Fibroblast of lung (primary cell): ENCODE measurements around the gene DNAH8. TPM values are rescaled to one million over a fixed set of nuclear protein-coding genes. Genes with fewer than 3 reads are reported as not detected.

Experiments
- DNase-seq, 2 donors: peaks; one replicate each; pipeline versions ENCODE4 v3.0.0 to v3.0.0-alpha.2; 2010; ENCODE audit warnings: low read depth in 2 of 2
- H2AFZ ChIP-seq: 2 replicates; pipeline ENCODE4 v1.5.1; 2012; ENCODE audit warnings: low read length, control low read depth, inconsistent platforms
- H3K27ac ChIP-seq: 2 replicates; pipeline ENCODE4 v1.5.1; 2011; ENCODE audit warnings: low read length, control low read depth; ENCODE audit not compliant: insufficient read depth
- H3K27me3 ChIP-seq: 2 replicates; pipeline ENCODE4 v1.5.1; 2011; ENCODE audit warnings: mild to moderate bottlenecking, low read length; ENCODE audit not compliant: control insufficient read depth, insufficient read depth
- H3K36me3 ChIP-seq: 2 replicates; pipeline ENCODE4 v1.5.1; 2011; ENCODE audit warnings: low read length; ENCODE audit not compliant: control insufficient read depth, insufficient read depth
- H3K4me1 ChIP-seq: 2 replicates; pipeline ENCODE4 v1.5.1; 2011; ENCODE audit warnings: low read length; ENCODE audit not compliant: control insufficient read depth, insufficient read depth; ENCODE audit errors: extremely low read depth
- H3K4me2 ChIP-seq: 2 replicates; pipeline ENCODE4 v1.5.1; 2011; ENCODE audit warnings: low read length, control low read depth; ENCODE audit not compliant: insufficient read depth; ENCODE audit errors: extremely low read depth
- H3K4me3 ChIP-seq, 4 experiments: fragments of 200-600 bp in 1 of 4; sonication (generic) in 1 of 4; replicated peaks in 1 of 4; 2 replicates each; pipeline ENCODE4 v1.5.1; 2011 to 2016; ENCODE audit warnings: low read length in 4 of 4, low read depth in 3 of 4, mild to moderate bottlenecking in 3 of 4, control low read depth in 2 of 4, inconsistent platforms in 1 of 4, mixed read lengths in 1 of 4; ENCODE audit not compliant: insufficient read depth in 1 of 4; ENCODE audit errors: control extremely low read depth in 1 of 4
- H3K79me2 ChIP-seq: 2 replicates; pipeline ENCODE4 v1.5.1; 2012; ENCODE audit warnings: mild to moderate bottlenecking, low read length, inconsistent platforms; ENCODE audit not compliant: control insufficient read depth, insufficient read depth
- H3K9ac ChIP-seq: 2 replicates; pipeline ENCODE4 v1.5.1; 2011; ENCODE audit warnings: mild to moderate bottlenecking, low read length, control low read depth; ENCODE audit not compliant: insufficient read depth
- H3K9me3 ChIP-seq: 2 replicates; pipeline ENCODE4 v1.5.1; 2012; ENCODE audit warnings: low read depth, low read length; ENCODE audit not compliant: control insufficient read depth, insufficient read depth
- H4K20me1 ChIP-seq: 2 replicates; pipeline ENCODE4 v1.5.1; 2011; ENCODE audit warnings: low read length; ENCODE audit not compliant: control insufficient read depth, insufficient read depth; ENCODE audit errors: extremely low read depth
- CTCF ChIP-seq, 2 donors: IDR thresholded peaks in 1 of 2; conservative IDR thresholded peaks in 1 of 2; 1 replicate in 1 of 2; 2 replicates in 1 of 2; pipeline ENCODE4 v1.5.1; 2011 to 2012; ENCODE audit warnings: low read length in 2 of 2, control low read depth in 1 of 2, inconsistent platforms in 1 of 2, low read depth in 1 of 2, mild to moderate bottlenecking in 1 of 2
- EZH2 ChIP-seq: IDR thresholded peaks from 2 replicates; pipeline ENCODE4 v1.5.1; 2012; ENCODE audit warnings: low read length, control low read depth, mild to moderate bottlenecking; ENCODE audit errors: missing control alignments
- polyA plus RNA-seq, 2 donors: library from polyadenylated mRNA; depleted of rRNA in 1 of 2; stranded (reverse) in 1 of 2; unstranded in 1 of 2; fragments of >200 nt; gene quantifications; 2 replicates each; pipeline ENCODE4 v1.2.1, GENCODE V29; 2011 to 2012; ENCODE audit warnings: missing spikeins in 1 of 2
- total RNA-seq: library from RNA; depleted of rRNA; stranded (reverse); fragments of >200 nt; gene quantifications from 2 replicates; pipeline ENCODE4 v1.2.1, GENCODE V29; 2014

DNAH8 gene
- total and polyA plus RNA-seq, 2 donors (not counting 1 experiment from before 2014, with no cell fraction given), result under 0.01 TPM; not detected in 1

- no peaks in the 10 kb centered on the region for H3K4me1 ChIP-seq
- H3K36me3 ChIP-seq, result no peaks in the 10 kb centered on the region
- no peak overlapping the region for H3K9ac ChIP-seq
- peak; percentile 15 to 22 for DNase-seq
- no peak overlapping the region for H3K4me2 ChIP-seq
- H4K20me1 ChIP-seq, result no peaks in the 10 kb centered on the region
- no peak for TF ChIP-seq EZH2
- TF ChIP-seq CTCF (conservative IDR thresholded peaks at IDR 0.05 in 1 of 2, IDR thresholded peaks at IDR 0.05 in 1 of 2; ENCODE audit: low read depth in 1 of 2, low read length in 2 of 2), result peak; percentile 47 to 54
- no peaks in the 10 kb centered on the region for H3K79me2 ChIP-seq
- H3K9me3 ChIP-seq, result no peaks in the 10 kb centered on the region
- H3K4me3 ChIP-seq, result no peak overlapping the region
- no peak overlapping the region for H3K27ac ChIP-seq
- no peaks in the 10 kb centered on the region for H3K27me3 ChIP-seq
- H2AFZ ChIP-seq, result no peak overlapping the region
These were observed 282.1 kb downstream of the DNAH8 start for GRCh38 chr6:38997128-38997761.

- H3K9ac ChIP-seq, result no peak overlapping the region
- no peak for DNase-seq
- H3K27me3 ChIP-seq, result no peaks in the 10 kb centered on the region
- no peak overlapping the region for H3K27ac ChIP-seq
- no peak overlapping the region for H3K4me3 ChIP-seq
- no peaks in the 10 kb centered on the region for H3K9me3 ChIP-seq
- H3K4me1 ChIP-seq, result no peaks in the 10 kb centered on the region
- no peaks in the 10 kb centered on the region for H3K36me3 ChIP-seq
- no peak overlapping the region for H3K4me2 ChIP-seq
- H2AFZ ChIP-seq, result no peak overlapping the region
- no peaks in the 10 kb centered on the region for H3K79me2 ChIP-seq
- TF ChIP-seq CTCF (conservative IDR thresholded peaks at IDR 0.05 in 1 of 2, IDR thresholded peaks at IDR 0.05 in 1 of 2; ENCODE audit: low read depth in 1 of 2, low read length in 2 of 2), result peak; percentile 6 to 18
- no peak for TF ChIP-seq EZH2
- H4K20me1 ChIP-seq, result no peaks in the 10 kb centered on the region
These were observed 288.0 kb downstream of the DNAH8 start for GRCh38 chr6:39003072-39003471.

GRCh38 chr6:39003492-39003891, 288.4 kb downstream of the DNAH8 start:
- Histone ChIP-seq H3K4me2 (no peak overlapping the region), H3K79me2 (no peaks in the 10 kb centered on the region), H3K36me3 (no peaks in the 10 kb centered on the region), H4K20me1 (no peaks in the 10 kb centered on the region), H3K4me1 (no peaks in the 10 kb centered on the region), H3K9me3 (no peaks in the 10 kb centered on the region), H3K27me3 (no peaks in the 10 kb centered on the region), H3K9ac (no peak overlapping the region), H3K4me3 (no peak overlapping the region), H2AFZ (no peak overlapping the region), H3K27ac (no peak overlapping the region)
- no peak for TF ChIP-seq CTCF (conservative IDR thresholded peaks at IDR 0.05 in 1 of 2, IDR thresholded peaks at IDR 0.05 in 1 of 2; ENCODE audit: low read depth in 1 of 2, low read length in 2 of 2)
- no peak for TF ChIP-seq EZH2
- no peak for DNase-seq
